ENCODE results near the gene STX12.
A peak's percentile ranks its signal among the peaks of the same experiment; 100 is the strongest.
"Not testable (repeated sequence)": the region's sequence is repeated elsewhere in the genome, so short reads cannot be mapped to it uniquely, and the experiment has no call there.

Gene STX12

DNA sequence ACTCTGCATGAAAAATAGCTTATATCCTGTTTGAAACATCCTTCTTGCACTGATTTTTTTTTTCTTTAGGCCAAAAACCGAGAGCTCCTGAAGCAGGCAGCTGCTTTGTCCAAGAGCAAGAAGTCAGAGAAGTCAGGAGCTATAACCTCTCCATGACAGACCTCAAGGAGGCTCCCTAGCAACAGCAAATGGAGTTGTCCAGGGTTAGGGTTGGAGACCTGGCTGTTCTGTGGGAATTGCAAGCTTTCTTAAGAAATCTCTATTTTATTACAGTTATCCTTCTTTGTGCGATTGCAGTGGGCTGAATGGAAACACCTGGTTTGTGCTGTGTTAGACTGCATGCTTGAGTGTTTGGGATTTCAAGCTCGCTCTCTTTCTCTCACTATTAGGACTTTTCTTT, 12.6 kb upstream of the STX12 start:
- Mint-ChIP-seq H3K36me3 (ENCODE audit: low read depth) (peaks cover 59% of the 10 kb centered on the region), H3K4me1 (ENCODE audit: low read depth) (no peaks in the 10 kb centered on the region), H3K4me3 (no peak overlapping the region), H3K9me3 (no peaks in the 10 kb centered on the region), H3K27me3 (no peaks in the 10 kb centered on the region), H3K27ac (no peak overlapping the region)
- intact Hi-C loops (cut with micrococcal nuclease) = no loop called here

DNA sequence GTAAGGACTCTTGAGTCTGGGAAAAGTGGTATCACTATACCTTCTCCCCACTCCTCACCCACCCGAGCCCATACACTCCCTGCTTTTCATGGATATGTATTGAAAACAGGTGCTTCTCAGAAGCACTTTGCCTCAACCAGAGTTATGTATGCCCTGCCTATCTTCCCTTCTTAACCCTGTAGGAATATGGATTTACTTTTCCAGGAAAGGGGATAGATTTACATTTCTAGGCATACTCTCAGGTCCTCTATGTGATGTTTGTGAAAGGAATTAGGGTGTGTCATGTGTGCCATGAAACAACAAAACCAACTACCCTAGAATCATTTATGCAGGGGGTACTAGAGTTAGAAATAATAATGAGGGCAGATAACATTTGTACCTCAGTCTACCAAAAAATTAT, 11.0 kb upstream of the STX12 start:
- Mint-ChIP-seq H3K4me3 (no peak overlapping the region), H3K4me1 (ENCODE audit: low read depth) (no peaks in the 10 kb centered on the region), H3K36me3 (ENCODE audit: low read depth) (peaks cover 43% of the 10 kb centered on the region), H3K9me3 (no peaks in the 10 kb centered on the region), H3K27me3 (no peaks in the 10 kb centered on the region), H3K27ac (no peak overlapping the region)
- intact Hi-C loops (cut with micrococcal nuclease) = no loop called here

DNA sequence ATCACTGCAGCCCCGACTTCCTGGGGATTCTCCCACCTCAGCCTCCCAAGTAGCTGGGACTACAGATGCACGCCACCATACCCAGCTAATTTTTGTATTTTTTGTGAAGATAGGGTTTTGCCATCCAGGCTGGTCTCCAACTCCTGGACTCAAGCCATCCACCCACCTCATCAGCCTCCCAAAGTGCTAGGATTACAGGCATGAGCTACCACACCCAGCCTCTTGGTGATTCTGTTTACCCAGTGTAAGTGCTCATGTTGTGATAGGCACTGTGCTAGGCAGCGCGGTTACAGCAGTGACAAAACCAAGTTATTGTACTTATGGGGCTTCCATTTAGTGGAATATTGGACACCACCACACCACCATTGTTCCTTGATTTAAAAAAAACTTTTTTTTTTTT, 9.7 kb upstream of the STX12 start:
- Mint-ChIP-seq H3K27me3 (no peaks in the 10 kb centered on the region), H3K36me3 (ENCODE audit: low read depth) (peaks cover 32% of the 10 kb centered on the region), H3K9me3 (no peaks in the 10 kb centered on the region), H3K4me1 (ENCODE audit: low read depth) (peaks cover 4% of the 10 kb centered on the region), H3K27ac (no peak overlapping the region), H3K4me3 (no peak overlapping the region)
- intact Hi-C loops (cut with micrococcal nuclease) = no loop called here

DNA sequence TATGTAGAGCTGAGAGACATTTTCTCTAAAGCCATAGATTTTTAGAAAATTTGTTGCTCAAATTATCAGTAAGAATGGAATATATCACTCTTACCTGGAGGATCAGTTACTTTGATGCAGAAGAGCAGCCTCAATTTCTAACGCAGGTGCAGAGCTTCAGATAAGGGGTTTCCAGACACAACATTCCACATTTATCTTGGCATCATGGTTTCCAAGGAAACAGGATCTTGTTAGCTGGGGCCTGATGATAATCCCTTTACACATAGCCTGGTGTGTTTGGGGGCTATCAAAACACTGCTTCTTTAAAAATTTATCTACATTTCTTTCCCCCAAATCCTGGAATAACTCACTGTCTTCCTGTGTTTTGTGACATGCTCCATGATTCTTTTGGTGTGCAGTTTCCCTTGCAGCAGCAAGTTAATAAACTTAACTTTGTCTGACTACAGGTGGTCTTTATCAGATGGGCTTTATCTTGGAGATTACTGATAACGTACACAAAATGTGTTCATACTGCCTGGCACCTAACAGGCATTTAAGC, 2.7 kb upstream of the STX12 start:
- peaks cover 10% of the 10 kb centered on the region for H3K36me3 Mint-ChIP-seq (ENCODE audit: low read depth)
- intact Hi-C loops (cut with micrococcal nuclease) = no loop called here
- H3K4me3 Mint-ChIP-seq = no peak overlapping the region
- no peak overlapping the region for H3K27ac Mint-ChIP-seq
- H3K4me1 Mint-ChIP-seq (ENCODE audit: low read depth) = peaks cover 7% of the 10 kb centered on the region
- H3K27me3 Mint-ChIP-seq = no peaks in the 10 kb centered on the region
- H3K9me3 Mint-ChIP-seq = no peaks in the 10 kb centered on the region

DNA sequence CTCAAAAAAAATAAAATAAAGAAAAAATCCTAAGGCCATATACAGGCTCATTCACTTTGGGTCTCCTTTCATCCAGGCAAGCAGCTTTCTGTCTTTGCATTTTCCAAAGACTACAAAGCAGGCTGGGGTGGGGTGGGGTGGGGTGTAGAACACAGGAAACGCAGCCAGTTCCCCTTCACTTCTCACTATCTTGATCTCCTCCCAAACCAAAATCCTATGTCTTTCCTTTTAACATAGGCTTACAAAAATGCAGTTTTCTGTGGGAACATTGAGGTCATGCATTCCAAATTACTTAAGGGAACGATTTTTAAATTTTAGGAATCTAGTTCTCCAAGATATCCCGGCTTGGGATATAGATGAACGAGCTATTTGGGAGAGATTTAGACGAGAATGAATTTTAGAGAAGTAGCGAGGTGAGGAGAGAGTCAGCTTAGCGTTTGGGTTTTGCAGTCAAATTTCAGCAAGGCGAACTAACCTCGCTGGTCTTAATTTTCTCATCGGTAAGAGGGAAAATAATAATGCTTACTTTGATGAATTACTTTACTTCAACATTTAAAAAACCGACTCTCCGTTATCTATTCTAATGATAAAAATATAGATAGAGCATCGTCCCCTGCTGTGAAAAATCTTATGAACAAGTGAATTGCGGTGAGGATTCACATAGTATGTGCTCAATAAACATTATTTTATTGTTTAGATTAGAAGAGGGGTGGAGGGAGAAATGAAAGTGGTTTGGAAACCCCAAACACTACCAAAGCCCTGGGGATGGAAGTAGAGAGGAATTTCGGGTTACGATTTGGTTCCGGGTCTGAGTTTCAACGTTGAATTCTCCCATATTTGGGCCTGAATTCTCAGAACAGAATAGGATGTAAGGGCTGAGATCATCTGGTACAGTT, 735 bp upstream of the STX12 start:
- Mint-ChIP-seq H3K36me3 (ENCODE audit: low read depth) (peaks cover 28% of the 10 kb centered on the region), H3K27ac (peak overlapping the region; percentile 87)
- intact Hi-C loops (cut with micrococcal nuclease) = loop anchor here (2.0 kb wide), 1 partner anchor 47 kb away; the partner anchor contains the start of gene FAM76A

DNA sequence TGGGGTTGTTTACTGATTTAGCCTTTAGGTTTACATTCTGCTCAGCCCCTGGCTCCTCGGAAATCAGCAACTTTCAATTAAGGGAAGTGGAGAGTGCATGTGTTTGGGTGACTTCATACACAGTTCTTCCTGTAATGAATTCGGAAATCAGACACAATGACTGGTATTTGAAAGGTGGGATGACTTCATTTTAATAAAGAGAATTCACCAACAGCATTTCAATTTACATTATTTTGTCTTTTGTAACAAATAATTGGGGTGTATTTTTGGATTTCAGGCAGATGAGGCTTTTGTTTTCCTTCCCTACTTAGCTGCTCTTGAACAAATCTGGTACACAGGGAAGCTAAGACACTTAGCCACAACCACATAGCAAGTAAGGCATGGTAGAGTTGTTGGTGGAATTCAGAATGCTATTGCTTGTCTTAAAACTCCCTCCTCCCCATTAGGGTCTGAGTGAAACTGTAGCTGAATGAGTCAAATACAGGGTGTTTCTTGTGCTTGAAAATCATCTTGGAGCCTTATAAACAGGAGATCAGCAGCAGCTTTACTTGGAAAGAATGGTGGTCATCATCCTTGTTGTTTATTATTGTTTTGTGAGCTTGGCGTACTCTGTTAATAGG, 917 bp downstream of the STX12 start:
- intact Hi-C loops (cut with micrococcal nuclease) = loop anchor here (2.0 kb wide), 1 partner anchor 49 kb away; the partner anchor contains the start of gene FAM76A
- H3K9me3 Mint-ChIP-seq = no peaks in the 10 kb centered on the region

More for the DNA sequence above, 735 bp upstream of the STX12 start:
- no peaks in the 10 kb centered on the region for H3K9me3 Mint-ChIP-seq
- H3K4me3 Mint-ChIP-seq = peak overlapping the region; percentile 94
- H3K27me3 Mint-ChIP-seq = no peaks in the 10 kb centered on the region
- H3K4me1 Mint-ChIP-seq (ENCODE audit: low read depth) = peaks cover 21% of the 10 kb centered on the region

DNA sequence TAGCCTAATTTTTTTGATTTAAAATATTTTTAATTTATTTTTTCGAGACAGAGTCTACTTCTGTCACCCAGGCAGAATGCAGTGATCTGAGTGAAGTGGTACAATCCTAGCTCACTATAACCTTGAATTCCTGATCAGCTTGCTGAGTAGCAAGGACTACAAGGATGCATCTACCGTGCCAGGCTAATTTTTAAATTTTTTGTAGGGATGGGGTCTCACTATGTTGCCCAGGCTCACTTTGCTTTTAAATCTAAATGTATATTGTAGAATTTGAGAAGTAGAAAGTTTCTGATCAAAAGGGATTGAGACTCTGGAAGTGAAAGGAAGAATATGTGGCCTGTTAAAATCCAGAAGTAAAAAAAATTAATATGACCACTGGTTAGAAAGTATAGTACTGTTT, 1.6 kb downstream of the STX12 start:
- Mint-ChIP-seq H3K36me3 (ENCODE audit: low read depth) (peaks cover 34% of the 10 kb centered on the region), H3K4me1 (ENCODE audit: low read depth) (peaks cover 39% of the 10 kb centered on the region), H3K9me3 (no peaks in the 10 kb centered on the region), H3K27me3 (no peaks in the 10 kb centered on the region), H3K4me3 (no peak overlapping the region), H3K27ac (no peak overlapping the region)
- intact Hi-C loops (cut with micrococcal nuclease) = no loop called here

More for the DNA sequence above, 917 bp downstream of the STX12 start:
- H3K36me3 Mint-ChIP-seq (ENCODE audit: low read depth) = peaks cover 29% of the 10 kb centered on the region
- H3K4me1 Mint-ChIP-seq (ENCODE audit: low read depth) = peaks cover 32% of the 10 kb centered on the region
- peak overlapping the region; percentile 94 for H3K4me3 Mint-ChIP-seq
- H3K27ac Mint-ChIP-seq = peak overlapping the region; percentile 87
- no peaks in the 10 kb centered on the region for H3K27me3 Mint-ChIP-seq

DNA sequence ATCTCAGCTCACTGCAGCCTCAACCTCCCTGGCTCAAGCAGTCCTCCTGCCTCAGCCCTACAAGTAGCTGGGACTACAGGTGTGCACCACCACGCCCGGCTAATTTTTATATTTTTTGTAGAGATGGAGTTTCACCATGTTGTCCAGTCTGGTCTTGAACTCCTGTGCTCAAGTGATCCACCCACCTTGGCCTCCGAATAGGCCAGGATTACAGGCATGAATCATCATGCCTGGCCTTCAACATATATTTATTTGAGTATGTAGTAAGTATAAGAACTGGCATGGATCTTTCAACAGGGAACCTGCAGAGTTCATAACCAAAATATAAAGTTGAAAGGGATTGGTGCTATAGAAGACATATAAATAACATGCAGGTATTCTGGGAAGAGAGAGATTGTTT, 2.3 kb downstream of the STX12 start:
- H3K27me3 Mint-ChIP-seq; H3K4me3 Mint-ChIP-seq; intact Hi-C loops (cut with micrococcal nuclease); H3K27ac Mint-ChIP-seq; H3K9me3 Mint-ChIP-seq: not testable (repeated sequence)
- peaks cover 46% of the 10 kb centered on the region for H3K4me1 Mint-ChIP-seq (ENCODE audit: low read depth)
- peaks cover 40% of the 10 kb centered on the region for H3K36me3 Mint-ChIP-seq (ENCODE audit: low read depth)

DNA sequence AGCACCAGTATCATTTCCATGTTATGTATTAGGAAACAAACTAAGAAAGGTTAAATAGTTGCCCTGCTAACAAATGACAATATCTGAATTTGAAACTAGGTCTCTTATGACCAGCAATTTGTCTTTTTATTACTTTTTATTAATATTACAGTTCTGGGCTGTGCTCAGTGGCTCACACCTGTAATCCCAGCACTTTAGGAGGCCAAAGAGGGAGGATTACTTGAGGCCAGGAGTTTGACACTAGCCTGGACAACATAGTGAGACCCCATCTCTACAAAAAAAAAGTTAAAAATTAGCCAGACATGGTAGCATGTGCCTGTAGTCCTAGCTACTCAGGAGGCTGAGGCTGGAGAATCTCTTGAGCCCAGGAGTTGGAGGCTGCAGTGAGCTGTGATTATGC, 3.3 kb downstream of the STX12 start:
- H3K27me3 Mint-ChIP-seq; H3K9me3 Mint-ChIP-seq; H3K27ac Mint-ChIP-seq; intact Hi-C loops (cut with micrococcal nuclease); H3K4me3 Mint-ChIP-seq: not testable (repeated sequence)
- H3K36me3 Mint-ChIP-seq (ENCODE audit: low read depth) = peaks cover 45% of the 10 kb centered on the region
- peaks cover 51% of the 10 kb centered on the region for H3K4me1 Mint-ChIP-seq (ENCODE audit: low read depth)

DNA sequence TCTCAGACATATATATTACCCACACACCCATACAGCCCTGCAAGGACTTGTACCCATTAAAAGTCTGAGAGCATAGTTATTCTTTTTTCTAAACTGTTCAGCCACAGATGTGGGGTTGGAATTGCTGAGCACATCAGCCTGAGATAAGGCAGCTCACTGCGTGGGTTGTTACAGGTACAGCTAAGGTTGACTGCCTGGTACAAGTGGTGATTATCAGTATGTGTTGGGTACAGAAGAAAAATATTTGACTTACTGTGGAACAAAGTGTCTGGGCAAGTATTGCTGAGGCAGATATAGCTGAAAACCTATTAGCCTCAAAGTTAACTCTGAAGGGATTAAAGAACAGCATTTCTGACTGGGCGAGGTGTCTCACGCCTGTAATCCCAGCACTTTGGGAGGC, 5.0 kb downstream of the STX12 start:
- H3K36me3 Mint-ChIP-seq (ENCODE audit: low read depth) = peaks cover 56% of the 10 kb centered on the region
- no peaks in the 10 kb centered on the region for H3K9me3 Mint-ChIP-seq
- no peak overlapping the region for H3K4me3 Mint-ChIP-seq
- no peak overlapping the region for H3K27ac Mint-ChIP-seq
- intact Hi-C loops (cut with micrococcal nuclease) = no loop called here
- H3K27me3 Mint-ChIP-seq = no peaks in the 10 kb centered on the region
- H3K4me1 Mint-ChIP-seq (ENCODE audit: low read depth) = peaks cover 51% of the 10 kb centered on the region

DNA sequence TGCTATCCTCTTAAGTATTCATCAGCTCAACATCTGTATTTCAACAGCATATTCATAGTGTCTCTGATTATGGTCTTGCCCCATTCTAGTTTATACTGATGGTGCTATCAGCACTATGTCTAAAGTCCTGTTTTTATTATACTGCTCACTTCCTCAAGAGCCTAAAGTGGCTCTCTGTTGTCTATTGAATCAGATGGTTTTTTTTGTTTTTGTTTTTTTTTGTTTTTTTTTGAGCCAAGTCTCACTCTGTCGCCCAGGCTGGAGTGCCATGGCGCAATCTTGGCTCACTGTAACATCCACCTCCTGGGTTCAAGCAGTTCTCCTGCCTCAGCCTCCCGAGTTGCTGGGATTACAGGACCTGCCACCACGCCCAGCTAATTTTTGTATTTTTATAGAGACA, 6.1 kb downstream of the STX12 start:
- no peak overlapping the region for H3K4me3 Mint-ChIP-seq
- H3K27me3 Mint-ChIP-seq = no peaks in the 10 kb centered on the region
- peaks cover 51% of the 10 kb centered on the region for H3K4me1 Mint-ChIP-seq (ENCODE audit: low read depth)
- H3K9me3 Mint-ChIP-seq = no peaks in the 10 kb centered on the region
- peaks cover 54% of the 10 kb centered on the region for H3K36me3 Mint-ChIP-seq (ENCODE audit: low read depth)
- peak overlapping the region; percentile 71 for H3K27ac Mint-ChIP-seq
- intact Hi-C loops (cut with micrococcal nuclease) = no loop called here

DNA sequence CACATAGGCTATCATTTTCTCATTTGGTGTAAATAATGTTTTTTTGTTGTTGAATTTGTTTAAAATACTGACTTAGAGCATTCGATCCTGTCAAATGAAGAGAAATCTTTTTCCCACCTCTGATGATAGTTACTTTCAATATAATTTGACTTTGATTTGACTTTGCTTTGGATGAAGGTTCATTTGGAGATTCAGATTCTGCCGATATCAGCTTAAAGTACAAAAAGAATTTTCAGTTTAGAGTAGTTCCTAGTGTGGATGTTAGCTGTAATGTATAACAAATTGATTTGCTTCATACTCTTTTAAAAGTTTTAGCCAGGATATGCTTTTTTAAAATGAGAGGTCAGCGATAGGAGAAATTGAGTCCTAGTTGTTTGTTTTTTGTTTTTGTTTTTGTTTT, 9.9 kb downstream of the STX12 start:
- H3K27ac Mint-ChIP-seq = no peak overlapping the region

DNA sequence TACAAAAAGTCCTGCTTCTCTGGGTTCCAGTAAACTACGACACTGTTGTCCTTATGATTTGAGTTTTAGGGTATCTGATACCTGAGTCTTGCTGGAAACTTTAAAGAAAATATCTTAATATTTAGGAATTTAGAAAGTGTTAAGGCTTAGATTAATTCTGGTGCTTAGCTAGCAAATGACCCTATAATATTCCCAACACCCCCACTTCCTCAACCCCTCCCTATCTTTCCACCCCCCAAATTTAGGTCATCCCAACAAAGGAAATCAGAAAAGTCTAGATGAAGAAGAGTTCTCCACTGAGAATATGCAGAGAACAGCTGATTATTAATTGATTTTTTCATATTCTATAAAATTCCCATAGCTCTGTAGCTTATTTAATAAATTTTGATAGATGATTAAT, 11.7 kb downstream of the STX12 start:
- Mint-ChIP-seq H3K4me3 (no peak overlapping the region), H3K27me3 (no peaks in the 10 kb centered on the region), H3K36me3 (ENCODE audit: low read depth) (peaks cover 28% of the 10 kb centered on the region), H3K9me3 (no peaks in the 10 kb centered on the region), H3K27ac (no peak overlapping the region), H3K4me1 (ENCODE audit: low read depth) (peaks cover 37% of the 10 kb centered on the region)
- intact Hi-C loops (cut with micrococcal nuclease) = no loop called here

More for the DNA sequence above, 9.9 kb downstream of the STX12 start:
- intact Hi-C loops (cut with micrococcal nuclease) = no loop called here
- Mint-ChIP-seq H3K36me3 (ENCODE audit: low read depth) (peaks cover 33% of the 10 kb centered on the region), H3K9me3 (no peaks in the 10 kb centered on the region), H3K4me1 (ENCODE audit: low read depth) (peaks cover 43% of the 10 kb centered on the region), H3K27me3 (no peaks in the 10 kb centered on the region), H3K4me3 (no peak overlapping the region)

DNA sequence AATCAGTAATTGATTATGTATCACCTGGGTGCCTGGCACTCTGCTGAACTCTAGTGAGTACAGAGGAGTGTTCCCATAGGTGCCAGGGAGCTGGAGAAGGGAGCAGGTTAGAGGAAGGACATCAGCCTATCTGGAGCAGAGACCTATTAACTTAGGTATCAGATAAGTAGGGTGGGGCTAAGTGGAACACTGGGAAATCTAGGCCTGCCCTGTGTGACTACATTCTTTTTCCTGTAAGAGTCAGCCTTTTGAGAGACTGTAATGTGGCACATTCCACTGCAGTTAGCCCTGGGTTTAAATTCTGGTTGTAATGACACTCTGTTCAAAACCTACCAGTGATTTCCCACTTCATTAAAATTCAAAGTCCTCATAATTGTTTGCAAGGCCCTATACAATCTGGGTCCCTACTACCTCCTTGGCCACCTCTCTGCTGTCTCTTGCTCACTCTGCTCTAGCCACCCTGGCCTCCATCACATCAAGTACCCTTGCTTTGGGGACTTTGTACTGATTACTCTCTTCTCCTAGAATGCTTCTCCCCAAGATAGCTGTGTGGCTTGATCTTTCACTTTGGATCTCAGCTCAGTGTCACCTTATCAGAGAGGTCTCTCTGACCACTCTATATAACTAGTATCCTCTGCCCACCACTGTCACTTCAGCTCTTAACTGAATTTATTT, 12.9 kb downstream of the STX12 start:
- intact Hi-C loops (cut with micrococcal nuclease) = no loop called here
- H3K4me1 Mint-ChIP-seq (ENCODE audit: low read depth) = peaks cover 34% of the 10 kb centered on the region
- H3K9me3 Mint-ChIP-seq = no peaks in the 10 kb centered on the region
- no peaks in the 10 kb centered on the region for H3K27me3 Mint-ChIP-seq
- no peak overlapping the region for H3K27ac Mint-ChIP-seq
- peaks cover 26% of the 10 kb centered on the region for H3K36me3 Mint-ChIP-seq (ENCODE audit: low read depth)
- no peak overlapping the region for H3K4me3 Mint-ChIP-seq
